GM19193 (cell line): Measurements from ENCODE around the gene CAMK1G.

Source experiments
- POLR2A ChIP-seq: IDR thresholded peaks from 4 replicates; pipeline ENCODE4 v1.6.1; 2011; ENCODE audit not compliant: insufficient read depth, insufficient read length; ENCODE audit errors: extremely low read depth

CAMK1G gene

DNA sequence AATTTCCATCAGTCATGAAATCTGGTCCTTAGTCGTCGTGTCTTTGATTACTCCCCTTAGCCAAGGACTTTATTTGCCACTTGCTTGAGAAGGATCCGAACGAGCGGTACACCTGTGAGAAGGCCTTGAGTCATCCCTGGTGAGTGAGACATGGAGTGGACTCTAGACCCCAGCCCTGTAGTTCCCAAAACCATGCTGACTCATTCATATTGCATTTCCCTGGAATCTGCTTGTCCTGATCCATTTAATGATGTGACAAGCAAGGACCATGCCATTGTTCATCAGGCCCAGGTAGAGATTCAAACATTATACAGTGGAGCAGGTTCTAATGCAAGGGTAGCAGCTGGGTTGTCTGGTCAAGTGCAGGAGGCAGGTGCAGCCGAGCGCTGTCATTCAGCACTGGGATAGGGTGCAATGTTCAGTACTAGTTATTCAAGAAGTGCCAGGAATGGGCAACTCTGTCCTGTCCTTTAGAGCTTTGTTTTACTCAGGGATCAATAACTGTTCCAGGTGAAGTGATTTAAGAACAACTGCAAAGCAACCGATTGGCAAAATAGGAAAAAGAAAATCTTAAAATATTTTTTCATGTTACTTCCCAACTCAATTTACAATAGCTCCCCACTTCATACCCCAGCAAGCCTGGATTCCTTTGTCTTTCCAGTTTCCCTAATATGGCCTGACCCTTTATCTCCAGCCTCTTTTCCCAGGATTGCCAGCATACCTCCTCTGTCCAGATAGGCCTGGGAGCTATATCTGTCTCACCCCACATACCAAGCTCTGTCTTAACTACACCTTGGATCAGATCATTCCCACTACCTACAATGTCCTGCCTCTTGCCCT, 26.5 kb downstream of the CAMK1G start:
- TF ChIP-seq POLR2A = no peak

DNA sequence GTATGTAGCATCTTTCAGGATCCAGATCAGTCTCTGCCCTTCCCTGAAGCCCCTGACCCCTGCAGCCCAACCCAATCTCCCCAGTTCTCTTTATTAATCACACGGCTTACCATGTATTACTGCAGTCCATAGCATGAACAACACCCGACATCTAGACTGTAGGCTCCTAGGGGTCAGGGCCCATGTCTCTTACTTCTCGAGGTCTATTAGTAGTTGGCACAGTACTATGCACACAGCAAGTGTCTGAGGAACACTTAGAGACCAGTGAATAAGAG, 27.1 kb downstream of the CAMK1G start:
- no peak for TF ChIP-seq POLR2A

DNA sequence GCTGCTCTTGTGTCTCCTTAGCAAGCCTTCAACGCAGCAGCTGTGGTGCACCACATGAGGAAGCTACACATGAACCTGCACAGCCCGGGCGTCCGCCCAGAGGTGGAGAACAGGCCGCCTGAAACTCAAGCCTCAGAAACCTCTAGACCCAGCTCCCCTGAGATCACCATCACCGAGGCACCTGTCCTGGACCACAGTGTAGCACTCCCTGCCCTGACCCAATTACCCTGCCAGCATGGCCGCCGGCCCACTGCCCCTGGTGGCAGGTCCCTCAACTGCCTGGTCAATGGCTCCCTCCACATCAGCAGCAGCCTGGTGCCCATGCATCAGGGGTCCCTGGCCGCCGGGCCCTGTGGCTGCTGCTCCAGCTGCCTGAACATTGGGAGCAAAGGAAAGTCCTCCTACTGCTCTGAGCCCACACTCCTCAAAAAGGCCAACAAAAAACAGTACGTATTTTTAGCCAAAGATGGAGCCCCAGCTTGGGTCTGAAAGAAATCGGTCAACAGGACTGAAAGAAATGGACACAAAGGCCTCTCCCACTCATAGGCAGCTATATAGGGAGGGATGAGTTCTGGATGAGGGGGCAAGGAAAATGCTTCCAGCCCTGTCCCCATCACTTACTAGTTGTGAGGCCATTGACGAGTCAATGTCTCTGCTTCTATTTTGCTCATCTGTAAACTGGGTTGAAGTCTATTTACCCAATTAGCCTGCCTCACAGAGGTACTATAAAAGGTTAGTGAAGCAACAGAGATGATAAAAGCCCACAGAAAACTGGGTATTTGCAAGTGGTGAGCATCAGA, 28.5 kb downstream of the CAMK1G start:
- TF ChIP-seq POLR2A = no peak

DNA sequence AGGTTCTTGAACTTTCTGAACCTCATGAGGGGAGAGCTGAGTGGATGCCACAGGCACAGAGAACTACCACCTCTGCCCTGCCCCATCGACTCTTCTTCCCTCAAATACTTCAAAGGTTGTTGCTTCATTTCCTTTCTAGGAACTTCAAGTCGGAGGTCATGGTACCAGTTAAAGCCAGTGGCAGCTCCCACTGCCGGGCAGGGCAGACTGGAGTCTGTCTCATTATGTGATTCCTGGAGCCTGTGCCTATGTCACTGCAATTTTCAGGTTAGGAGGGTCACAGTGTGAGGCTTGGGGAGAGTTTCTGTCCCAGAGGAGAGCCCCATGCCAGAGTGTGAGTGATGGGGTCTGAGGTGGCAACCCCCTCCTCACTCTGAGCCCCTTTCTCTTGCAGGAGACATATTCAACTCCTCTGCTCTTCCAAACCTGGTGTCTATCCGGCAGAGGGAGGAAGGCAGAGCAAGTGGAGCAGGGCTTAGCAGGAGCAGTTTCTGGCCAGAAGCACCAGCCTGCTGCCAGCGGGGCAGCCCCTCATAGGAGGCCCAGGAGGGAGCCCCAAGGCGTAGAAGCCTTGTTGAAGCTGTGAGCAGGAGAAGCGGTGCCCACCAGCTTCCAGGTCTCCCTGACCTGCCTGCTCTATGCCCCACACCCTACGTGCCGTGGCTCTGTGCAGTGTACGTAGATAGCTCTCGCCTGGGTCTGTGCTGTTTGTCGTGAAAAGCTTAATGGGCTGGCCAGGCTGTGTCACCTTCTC, 29.3 kb downstream of the CAMK1G start:
- TF ChIP-seq POLR2A = no peak

DNA sequence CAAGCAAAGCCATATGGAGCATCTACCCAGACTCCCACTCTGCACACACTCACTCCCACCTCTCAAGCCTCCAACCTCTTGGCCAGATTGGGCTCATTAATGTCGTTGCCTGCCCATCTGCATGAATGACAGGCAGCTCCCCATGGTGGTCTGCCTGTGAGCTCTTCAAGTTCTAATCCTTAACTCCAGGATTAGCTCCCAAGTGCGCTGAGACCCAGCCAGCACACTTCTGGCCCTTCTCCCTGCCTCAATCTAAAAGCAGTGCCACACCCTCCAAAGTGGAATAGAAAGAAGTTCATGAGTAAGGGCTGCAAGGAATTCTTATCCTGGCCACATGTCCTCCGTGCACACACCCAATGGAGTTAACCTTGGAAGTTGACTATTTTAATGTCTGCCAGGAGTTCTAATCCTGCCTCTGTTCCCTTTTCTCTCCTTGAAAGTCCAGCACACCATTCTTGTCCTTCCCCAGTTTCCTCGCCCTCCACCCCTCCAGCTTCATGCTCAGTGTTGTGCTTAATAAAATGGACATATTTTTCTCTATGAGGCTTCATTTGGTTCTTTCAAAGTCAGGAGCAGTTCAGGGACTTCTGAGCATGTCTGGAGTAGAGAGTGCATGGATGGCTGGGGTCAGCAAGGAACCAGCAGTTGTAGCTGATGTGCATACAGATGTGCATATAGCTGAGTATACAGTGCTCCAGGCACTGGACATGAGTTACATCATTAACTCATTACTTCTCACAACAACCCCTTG, 30.1 kb downstream of the CAMK1G start:
- no peak for TF ChIP-seq POLR2A

DNA sequence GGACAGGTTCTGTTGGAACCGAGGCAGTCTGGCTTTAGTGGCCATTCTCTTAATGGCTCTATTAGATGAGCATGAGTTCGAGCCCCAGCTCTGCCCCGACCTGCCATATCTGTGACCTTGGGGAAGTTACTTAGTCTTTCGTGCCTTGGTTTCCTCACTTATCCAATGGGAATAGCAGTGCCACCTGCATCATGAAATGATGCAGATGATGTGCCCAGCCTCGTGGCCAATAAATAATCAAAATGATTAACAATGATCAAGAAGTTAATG, 30.6 kb downstream of the CAMK1G start:
- no peak for TF ChIP-seq POLR2A

DNA sequence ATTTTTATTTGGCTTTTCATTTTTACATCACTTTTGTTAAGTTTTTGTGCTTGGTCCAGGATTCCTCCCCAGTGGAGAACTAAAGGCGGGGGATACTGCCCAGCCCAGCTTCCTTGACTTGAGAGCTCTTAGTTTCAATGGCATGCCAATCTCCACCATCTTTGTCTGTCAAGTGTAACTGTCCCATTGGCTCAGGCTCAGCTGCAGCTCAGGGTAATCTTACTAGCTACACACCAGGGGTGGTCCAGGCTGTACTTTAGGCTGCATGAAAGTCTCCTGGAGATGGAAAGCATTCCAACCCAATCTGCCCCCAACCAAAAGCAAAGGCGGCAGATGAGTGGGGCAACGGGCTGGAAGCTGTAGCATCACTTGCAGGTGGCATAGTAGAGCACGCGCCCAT, 31.4 kb downstream of the CAMK1G start:
- no peak for TF ChIP-seq POLR2A

DNA sequence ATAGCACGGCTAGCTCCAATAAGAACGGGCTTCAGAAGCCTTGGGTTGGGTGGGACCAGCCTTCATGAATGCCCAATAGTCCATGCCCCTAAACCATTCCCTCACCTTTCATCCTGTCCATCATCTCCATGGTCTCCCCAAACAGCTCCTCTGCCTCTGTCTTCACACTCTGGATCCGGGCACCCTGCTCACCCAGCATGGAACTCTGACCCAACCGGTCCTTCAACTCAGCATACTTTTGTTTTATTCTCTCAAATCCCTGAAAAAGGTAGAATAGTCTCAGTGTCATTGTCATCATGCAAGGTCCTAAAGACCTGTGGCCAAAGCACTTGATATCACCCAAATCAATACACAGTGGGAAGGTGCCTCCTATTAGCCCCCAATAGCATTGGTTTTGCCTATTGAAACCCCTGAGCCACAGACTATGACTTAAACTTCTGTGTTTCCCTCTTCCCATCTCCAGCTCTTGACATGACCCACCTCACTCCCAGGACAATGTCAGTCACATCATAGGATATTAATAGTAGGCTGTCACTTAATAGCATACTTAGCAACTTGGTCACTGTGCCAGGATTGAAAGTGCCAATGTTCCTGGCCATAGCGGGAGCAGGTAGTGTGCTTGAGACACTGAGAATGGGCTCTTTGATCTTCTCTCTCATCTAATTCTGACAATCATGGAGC, 33.0 kb downstream of the CAMK1G start:
- no peak for TF ChIP-seq POLR2A

DNA sequence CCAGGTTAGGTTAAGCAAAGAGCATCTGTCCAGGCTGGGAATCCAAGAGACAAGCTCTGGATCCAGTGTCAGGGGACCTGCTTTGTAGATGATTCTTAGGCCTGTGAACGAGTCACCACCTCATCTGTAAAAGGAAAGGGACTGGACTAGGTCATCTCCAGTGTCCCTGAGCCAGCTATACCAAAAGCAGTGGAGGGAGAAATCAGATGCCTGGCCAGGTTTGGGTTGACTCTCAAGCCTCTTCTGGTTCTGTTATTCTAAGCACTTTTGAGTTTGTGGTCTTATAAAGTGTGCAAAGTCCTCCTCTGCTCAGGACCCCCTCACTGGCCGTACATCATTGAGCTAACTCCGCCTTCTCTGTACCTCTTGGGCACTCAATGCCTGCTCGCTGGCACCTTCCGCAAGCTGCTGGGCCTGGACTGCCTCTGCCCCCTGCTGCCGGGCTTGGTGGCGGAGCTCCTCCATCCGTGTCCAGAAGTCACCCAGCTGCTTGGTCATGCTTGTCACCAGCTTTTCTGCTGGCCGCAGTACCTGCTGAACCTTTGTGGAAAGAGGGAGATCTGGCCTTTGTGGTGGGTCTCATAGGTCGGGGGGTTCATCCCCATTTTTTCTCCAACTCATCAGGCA, 33.6 kb downstream of the CAMK1G start:
- TF ChIP-seq POLR2A = no peak

DNA sequence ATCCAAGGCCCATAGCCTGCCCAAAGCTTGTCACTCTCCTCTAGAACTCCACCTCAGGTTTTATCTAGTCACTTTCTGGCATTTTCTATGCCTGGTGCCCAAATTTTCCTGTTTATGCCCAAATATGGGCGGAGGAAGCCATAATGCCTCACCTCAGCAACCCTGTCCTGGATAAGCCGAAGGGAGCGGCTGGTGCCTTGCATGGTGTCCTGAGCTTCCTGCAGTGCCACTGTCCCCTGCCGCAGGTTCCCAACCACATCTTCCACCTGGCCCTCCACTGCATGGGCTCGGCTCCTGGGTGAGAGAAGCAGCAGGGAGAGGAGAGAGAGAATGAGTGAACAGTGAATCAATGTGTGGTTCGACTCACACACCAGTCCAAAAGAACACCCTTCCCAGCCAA, 34.2 kb downstream of the CAMK1G start:
- no peak for TF ChIP-seq POLR2A

DNA sequence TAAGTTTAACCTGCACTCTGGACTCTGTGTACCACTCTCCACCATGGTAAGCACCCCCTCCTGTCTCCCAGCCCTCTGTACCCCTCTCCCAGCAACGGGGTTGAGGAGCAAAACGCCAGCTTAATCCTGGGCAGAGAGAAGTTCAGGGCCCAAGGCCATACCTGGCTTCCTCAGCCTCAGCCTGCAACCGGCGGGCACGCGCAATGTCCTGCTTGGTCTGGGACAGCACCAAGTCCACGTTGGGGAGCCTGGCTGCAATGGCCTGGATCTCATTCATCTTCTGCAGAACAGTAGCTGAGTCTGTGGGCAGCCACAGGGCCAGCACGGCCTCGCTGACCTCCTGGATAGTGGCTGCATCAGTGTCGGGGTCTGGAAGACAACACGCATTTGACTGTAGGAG, 34.8 kb downstream of the CAMK1G start:
- no peak for TF ChIP-seq POLR2A

DNA sequence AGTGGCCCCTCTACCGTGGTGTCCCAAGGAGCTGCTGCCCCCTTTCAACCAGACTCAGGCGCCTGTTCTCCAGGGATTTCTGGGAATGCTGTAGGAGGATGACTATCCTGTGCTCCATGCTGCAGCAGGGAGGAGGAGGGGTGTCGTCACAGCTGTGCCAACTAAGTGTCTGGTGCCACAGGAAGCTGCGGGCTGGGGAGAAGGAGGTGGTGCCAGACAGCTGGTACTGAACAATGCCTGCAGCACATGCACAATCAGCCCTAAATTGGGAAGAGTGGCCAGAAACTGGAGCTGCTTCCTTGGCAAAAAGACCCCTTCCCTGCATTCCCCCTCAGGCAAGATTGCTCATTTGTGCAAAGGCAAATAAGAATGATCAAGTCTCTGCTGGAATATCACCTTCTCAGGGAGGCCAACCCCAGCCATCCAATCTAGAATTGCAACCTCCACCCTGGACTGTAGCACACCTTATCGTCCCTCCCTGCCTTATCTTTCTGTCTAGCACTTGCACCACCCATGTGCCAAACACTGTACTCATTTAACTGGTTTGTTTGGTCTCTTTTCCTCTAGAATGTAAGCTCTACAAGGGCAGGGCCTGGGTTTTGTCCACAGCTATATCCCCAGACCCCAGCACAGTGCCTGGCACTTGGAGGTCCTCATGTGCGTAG, 35.4 kb downstream of the CAMK1G start:
- TF ChIP-seq POLR2A = no peak

DNA sequence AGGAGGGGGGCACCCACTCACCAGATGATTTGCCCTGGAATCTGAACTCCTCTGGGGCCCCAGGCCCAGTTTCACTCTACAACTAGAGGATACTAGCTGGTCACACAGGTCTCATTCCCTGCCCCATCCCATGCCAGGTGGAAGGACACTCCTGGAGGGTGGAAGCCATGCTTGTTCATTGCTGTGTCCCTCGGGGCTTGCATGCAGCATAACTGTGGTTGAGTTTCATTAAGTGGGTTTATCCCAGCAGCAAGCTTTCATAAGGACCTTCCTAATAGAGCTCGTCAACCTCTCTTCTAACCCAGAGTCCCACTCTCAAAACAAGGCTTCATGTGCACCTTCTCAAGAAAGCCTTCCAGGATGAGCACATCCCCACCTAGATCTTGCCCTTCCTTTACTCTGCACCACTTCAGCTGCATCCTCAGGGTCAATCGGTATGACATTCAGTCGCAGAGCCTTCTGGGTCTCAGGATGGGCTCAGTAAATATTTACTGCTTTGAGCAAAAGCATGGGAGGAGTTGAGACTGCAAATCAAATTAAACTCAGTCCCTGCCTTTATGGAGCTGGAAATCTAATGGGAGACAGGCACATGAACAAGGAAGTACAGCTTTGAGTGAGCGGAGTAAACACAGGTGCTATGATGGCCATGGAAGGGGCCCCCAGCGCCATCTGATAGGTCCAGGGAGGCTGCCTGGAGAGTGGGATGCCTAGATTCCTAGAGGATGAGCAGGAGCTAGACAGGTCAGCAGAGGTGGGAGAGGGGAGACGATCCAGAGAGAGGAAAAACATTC, 36.4 kb downstream of the CAMK1G start:
- no peak for TF ChIP-seq POLR2A
